Neuronal stem cell (in vitro differentiated cells): ENCODE data around the gene MYL10.

Experiments
- DNase-seq: peaks from one replicate; pipeline ENCODE4 v3.0.0-alpha.2; 2013; ENCODE audit warnings: low spot score
- H2AFZ ChIP-seq: one replicate; pipeline ENCODE4 v1.6.1; 2013; ENCODE audit warnings: mild to moderate bottlenecking, low read length, inconsistent platforms
- H2AK5ac ChIP-seq: 2 replicates; pipeline ENCODE4 v1.6.1; 2013; ENCODE audit warnings: low read depth, mild to moderate bottlenecking, inconsistent platforms, low read length, moderate library complexity, mixed read lengths
- H2BK120ac ChIP-seq: 2 replicates; pipeline ENCODE4 v1.6.1; 2013; ENCODE audit warnings: low read depth, mild to moderate bottlenecking, inconsistent platforms, low read length, moderate library complexity, mixed read lengths
- H2BK12ac ChIP-seq: one replicate; pipeline ENCODE4 v1.6.1; 2013; ENCODE audit warnings: low read length, inconsistent platforms
- H2BK15ac ChIP-seq: 2 replicates; pipeline ENCODE4 v1.6.1; 2013; ENCODE audit warnings: mild to moderate bottlenecking, low read length, inconsistent platforms, mixed read lengths
- H2BK5ac ChIP-seq: one replicate; pipeline ENCODE4 v1.6.1; 2013; ENCODE audit warnings: inconsistent platforms, mild to moderate bottlenecking, low read length, moderate library complexity
- H3K14ac ChIP-seq: one replicate; pipeline ENCODE4 v1.6.1; 2013; ENCODE audit warnings: low read length, inconsistent platforms
- H3K18ac ChIP-seq: 2 replicates; pipeline ENCODE4 v1.6.1; 2013; ENCODE audit warnings: low read length, inconsistent platforms
- H3K23ac ChIP-seq: 2 replicates; pipeline ENCODE4 v1.6.1; 2013; ENCODE audit warnings: low read depth, mild to moderate bottlenecking, mixed read lengths, low read length, inconsistent platforms; ENCODE audit not compliant: poor library complexity
- H3K27ac ChIP-seq: replicated peaks from 3 replicates; pipeline ENCODE4 v1.5.1; 2013; ENCODE audit warnings: low read length, inconsistent platforms
- H3K27me3 ChIP-seq, 3 experiments: 2 replicates each; pipeline ENCODE4 v1.6.1; 2013; ENCODE audit warnings: low read length in 3 of 3, mild to moderate bottlenecking in 2 of 3, inconsistent platforms in 1 of 3, low read depth in 1 of 3, mixed read lengths in 1 of 3, moderate library complexity in 1 of 3; ENCODE audit not compliant: control insufficient read depth in 3 of 3, insufficient read depth in 3 of 3
- H3K36me3 ChIP-seq, 2 donors: replicated peaks in 1 of 2; 2 replicates each; pipeline ENCODE4 v1.6.1; 2013; ENCODE audit warnings: low read length in 2 of 2; ENCODE audit not compliant: control insufficient read depth in 2 of 2, insufficient read depth in 2 of 2
- H3K4ac ChIP-seq: 2 replicates; pipeline ENCODE4 v1.6.1; 2013; ENCODE audit warnings: inconsistent platforms, mild to moderate bottlenecking, low read length, moderate library complexity
- H3K4me1 ChIP-seq, 2 donors: 1 replicate in 1 of 2; 2 replicates in 1 of 2; pipeline ENCODE4 v1.6.1; 2013; ENCODE audit warnings: low read length in 2 of 2, low read depth in 1 of 2; ENCODE audit not compliant: control insufficient read depth in 2 of 2, insufficient read depth in 1 of 2
- H3K4me2 ChIP-seq: one replicate; pipeline ENCODE4 v1.6.1; 2013; ENCODE audit warnings: mild to moderate bottlenecking, low read length, inconsistent platforms; ENCODE audit not compliant: insufficient read depth, poor library complexity, severe bottlenecking
- H3K4me3 ChIP-seq, 2 donors: 2 replicates each; pipeline ENCODE4 v1.5.1; 2013; ENCODE audit warnings: low read length in 2 of 2, mild to moderate bottlenecking in 2 of 2, inconsistent platforms in 1 of 2, moderate library complexity in 1 of 2
- H3K79me1 ChIP-seq: one replicate; pipeline ENCODE4 v1.6.1; 2013; ENCODE audit warnings: low read depth, mild to moderate bottlenecking, inconsistent platforms, low read length, moderate library complexity
- H3K9ac ChIP-seq: one replicate; pipeline ENCODE4 v1.6.1; 2013; ENCODE audit warnings: mild to moderate bottlenecking, low read depth, low read length, inconsistent platforms; ENCODE audit not compliant: poor library complexity
- H3K9me3 ChIP-seq, 2 donors: replicated peaks in 1 of 2; 2 replicates each; pipeline versions ENCODE3 to v1.6.1; 2013; ENCODE audit warnings: low read length in 2 of 2, mild to moderate bottlenecking in 2 of 2, inconsistent platforms in 1 of 2, low read depth in 1 of 2, mixed read lengths in 1 of 2, moderate library complexity in 1 of 2; ENCODE audit not compliant: control insufficient read depth in 2 of 2, insufficient read depth in 1 of 2
- H4K8ac ChIP-seq: one replicate; pipeline ENCODE4 v1.6.1; 2013; ENCODE audit warnings: low read depth, mild to moderate bottlenecking, inconsistent platforms, low read length, moderate library complexity
- H4K91ac ChIP-seq: one replicate; pipeline ENCODE4 v1.6.1; 2013; ENCODE audit warnings: low read length, low read depth, mild to moderate bottlenecking, inconsistent platforms; ENCODE audit not compliant: poor library complexity
- WGBS, 2 donors: extraction: QIAGEN DNeasy Blood & Tissue Kit; methylation state at CpG; one replicate each; pipeline ENCODE4 v1.1.7; 2013; ENCODE audit warnings: missing lambda C conversion rate in 2 of 2, mixed read lengths in 1 of 2; ENCODE audit not compliant: insufficient read length in 2 of 2, insufficient replicate concordance in 1 of 2; ENCODE audit errors: extremely low coverage in 2 of 2; 5-methylcytosine and 5-hydroxymethylcytosine counted together

MYL10 gene

GRCh38 chr7:101636822-101637623, 7.9 kb upstream of the MYL10 start:
- Histone ChIP-seq H3K27me3 (peaks cover 0 to 2% (median 0%) of the 10 kb centered on the region in 3 experiments), H3K4ac (no peak overlapping the region), H3K27ac (no peak overlapping the region), H2BK5ac (peak overlapping the region; percentile 30), H3K9me3 (no peaks in the 10 kb centered on the region), H3K4me3 (no peak overlapping the region), H3K36me3 (no peaks in the 10 kb centered on the region), H3K4me2 (no peak overlapping the region), H4K8ac (no peak overlapping the region), H3K9ac (no peak overlapping the region), H2BK12ac (no peak overlapping the region), H4K91ac (no peak overlapping the region), H3K14ac (peak overlapping the region; percentile 17), H3K18ac (peak overlapping the region; percentile 0), H2BK15ac (no peak overlapping the region), H2AFZ (no peak overlapping the region), H2BK120ac (no peak overlapping the region), H3K23ac (peak overlapping the region; percentile 17), H2AK5ac (peak overlapping the region; percentile 66), H3K4me1 (no peaks in the 10 kb centered on the region), H3K79me1 (no peaks in the 10 kb centered on the region)
- WGBS, 2 donors = no CpG with 5 or more reads among the region's 9 CpGs
- DNase-seq = no peak

GRCh38 chr7:101635484-101635883, 6.4 kb upstream of the MYL10 start:
- Histone ChIP-seq H3K9me3 (no peaks in the 10 kb centered on the region), H3K14ac (no peak overlapping the region), H3K79me1 (no peaks in the 10 kb centered on the region), H2AFZ (no peak overlapping the region), H3K4me3 (no peak overlapping the region), H2BK15ac (no peak overlapping the region), H3K36me3 (no peaks in the 10 kb centered on the region), H4K8ac (no peak overlapping the region), H2BK5ac (peak overlapping the region; percentile 35), H2AK5ac (no peak overlapping the region), H2BK12ac (no peak overlapping the region), H2BK120ac (no peak overlapping the region), H3K27ac (no peak overlapping the region), H3K4me1 (no peaks in the 10 kb centered on the region), H3K4ac (no peak overlapping the region), H4K91ac (no peak overlapping the region), H3K18ac (peak overlapping the region; percentile 74), H3K9ac (no peak overlapping the region), H3K27me3 (peaks cover 0 to 2% (median 0%) of the 10 kb centered on the region in 3 experiments), H3K4me2 (no peak overlapping the region), H3K23ac (no peak overlapping the region)
- WGBS, 2 donors = no CpG with 5 or more reads among the region's 2 CpGs
- no peak for DNase-seq

GRCh38 chr7:101634196-101634717, 5.2 kb upstream of the MYL10 start:
- peak overlapping the region; percentile 35 for H3K18ac ChIP-seq
- no CpG with 5 or more reads among the region's 11 CpGs for WGBS, 2 donors
- no peak overlapping the region for H2BK5ac ChIP-seq
- no peak overlapping the region for H4K8ac ChIP-seq
- H2BK120ac ChIP-seq = no peak overlapping the region
- peak overlapping the region; percentile 88 for H2BK15ac ChIP-seq
- no peaks in the 10 kb centered on the region for H3K36me3 ChIP-seq
- no peak overlapping the region for H3K27ac ChIP-seq
- H3K4me3 ChIP-seq = no peak overlapping the region
- H3K23ac ChIP-seq = no peak overlapping the region
- H4K91ac ChIP-seq = no peak overlapping the region
- no peak overlapping the region for H3K4ac ChIP-seq
- H2BK12ac ChIP-seq = no peak overlapping the region
- no peak overlapping the region for H3K14ac ChIP-seq
- no peak for DNase-seq
- H3K9me3 ChIP-seq = no peaks in the 10 kb centered on the region
- H2AFZ ChIP-seq = no peak overlapping the region
- no peak overlapping the region for H3K9ac ChIP-seq
- no peak overlapping the region for H3K4me2 ChIP-seq
- H3K79me1 ChIP-seq = no peaks in the 10 kb centered on the region
- H2AK5ac ChIP-seq = no peak overlapping the region
- peaks cover 0 to 6% (median 0%) of the 10 kb centered on the region in 3 experiments for H3K27me3 ChIP-seq
- no peaks in the 10 kb centered on the region for H3K4me1 ChIP-seq

GRCh38 chr7:101633511-101633910, 4.4 kb upstream of the MYL10 start:
- Histone ChIP-seq H3K79me1 (no peaks in the 10 kb centered on the region), H3K4me2 (no peak overlapping the region), H3K18ac (no peak overlapping the region), H3K23ac (no peak overlapping the region), H3K14ac (no peak overlapping the region), H3K9me3 (no peaks in the 10 kb centered on the region), H2AK5ac (no peak overlapping the region), H2BK120ac (no peak overlapping the region), H2BK5ac (no peak overlapping the region), H4K91ac (no peak overlapping the region), H3K36me3 (no peaks in the 10 kb centered on the region), H3K4me1 (no peaks in the 10 kb centered on the region), H3K27me3 (peaks cover 0 to 6% (median 0%) of the 10 kb centered on the region in 3 experiments), H3K4ac (no peak overlapping the region), H2BK15ac (no peak overlapping the region), H4K8ac (no peak overlapping the region), H2BK12ac (no peak overlapping the region), H3K27ac (no peak overlapping the region), H2AFZ (no peak overlapping the region), H3K9ac (no peak overlapping the region), H3K4me3 (no peak overlapping the region)
- WGBS, 2 donors = no CpG with 5 or more reads among the region's 6 CpGs
- no peak for DNase-seq
